Thyroid gland (tissue), 4 donors: Measurements from ENCODE around the gene RIC8B.

Source experiments
- CTCF ChIP-seq, 6 experiments: fragments of 200-600 bp in 3 of 6; fragments of 450-650 bp in 3 of 6; sonication (generic) in 3 of 6; IDR thresholded peaks; one replicate each; pipeline ENCODE4 v1.5.1; 2016 to 2019; ENCODE audit warnings: antibody characterized with exemption in 6 of 6, mild to moderate bottlenecking in 2 of 6, inconsistent platforms in 1 of 6, moderate library complexity in 1 of 6
- POLR2A ChIP-seq, 2 donors: fragments of 450-650 bp; IDR thresholded peaks; one replicate each; pipeline ENCODE4 v1.6.1; 2017; ENCODE audit warnings: antibody characterized with exemption in 2 of 2, mild to moderate bottlenecking in 2 of 2, moderate library complexity in 1 of 2

DNA sequence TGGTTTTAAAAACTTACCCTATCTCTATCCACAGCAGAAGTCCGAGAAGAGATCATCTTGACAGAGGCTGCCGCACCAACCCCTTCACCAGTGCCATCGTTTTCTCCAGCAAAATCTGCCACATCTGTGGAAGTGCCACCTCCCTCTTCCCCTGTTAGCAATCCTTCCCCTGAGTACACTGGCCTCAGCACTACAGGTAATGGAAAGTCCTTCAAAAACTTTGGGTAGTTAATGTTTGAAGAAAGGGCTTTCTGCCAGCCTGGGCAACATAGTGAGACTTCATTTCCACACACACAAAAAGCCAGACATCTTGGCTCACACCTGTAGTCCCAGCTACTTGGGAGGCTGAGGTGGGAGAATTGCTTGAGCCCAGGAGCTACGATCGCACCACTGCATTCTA, 41.6 kb upstream of the RIC8B start:
- no peak for TF ChIP-seq CTCF (IDR thresholded peaks at IDR 0.05)
- TF ChIP-seq POLR2A (IDR thresholded peaks at IDR 0.05), result no peak
